Measurements from ENCODE around the gene CNGA3.
"Not testable (repeated sequence)": the region's sequence is repeated elsewhere in the genome, so short reads cannot be mapped to it uniquely, and the experiment has no call there.

Gene CNGA3

GRCh38 chr2:98405301-98405700 is 59.0 kb downstream of the CNGA3 start:
- no peak for DNase-seq

- no peak for DNase-seq
Observed at GRCh38 chr2:98408155-98408554, 61.9 kb downstream of the CNGA3 start.

- DNase-seq, result peak; percentile 78 to 89 (median 86)
Observed at GRCh38 chr2:98412751-98413458, 66.6 kb downstream of the CNGA3 start.

GRCh38 chr2:98414246-98414645 is 68.0 kb downstream of the CNGA3 start:
- DNase-seq, result not testable (repeated sequence)

- not testable (repeated sequence) for DNase-seq
Observed at GRCh38 chr2:98415719-98416248, 69.5 kb downstream of the CNGA3 start.

GRCh38 chr2:98416383-98417159 is 70.3 kb downstream of the CNGA3 start:
- no peak for DNase-seq

- no peak for DNase-seq
Observed at GRCh38 chr2:98419544-98419943, 73.3 kb downstream of the CNGA3 start.

- DNase-seq, result peak in 2 of 3 donors; percentile 49 to 70
Observed at GRCh38 chr2:98419977-98420725, 73.9 kb downstream of the CNGA3 start.

- DNase-seq, result no peak
Observed at GRCh38 chr2:98422449-98422848, 76.2 kb downstream of the CNGA3 start.

- no peak for DNase-seq
Observed at GRCh38 chr2:98426771-98427170, 80.5 kb downstream of the CNGA3 start.

- no peak for DNase-seq
Observed at GRCh38 chr2:98432145-98432544, 85.9 kb downstream of the CNGA3 start.

- DNase-seq, result no peak
Observed at GRCh38 chr2:98433363-98433964, 87.2 kb downstream of the CNGA3 start.

GRCh38 chr2:98434492-98434891 is 88.2 kb downstream of the CNGA3 start:
- no peak for DNase-seq

GRCh38 chr2:98435670-98436069 is 89.4 kb downstream of the CNGA3 start:
- not testable (repeated sequence) for DNase-seq

- no peak for DNase-seq
Observed at GRCh38 chr2:98436734-98437133, 90.5 kb downstream of the CNGA3 start.

- DNase-seq, result peak in 1 of 3 donors; percentile 37
Observed at GRCh38 chr2:98438190-98439133, 92.2 kb downstream of the CNGA3 start.

GRCh38 chr2:98441706-98442450 is 95.6 kb downstream of the CNGA3 start:
- DNase-seq, result no peak

GRCh38 chr2:98442488-98442887 is 96.2 kb downstream of the CNGA3 start:
- no peak for DNase-seq

GRCh38 chr2:98444436-98445176 is 98.3 kb downstream of the CNGA3 start, which contains the start of gene INPP4A:
Gene INPP4A (plus strand): TSS chr2:98444858. CDS start chr2:98520049, 75,191 bp downstream.
- DNase-seq, result peak; percentile 75 to 90 (median 83)

- peak in 1 of 3 donors; percentile 43 for DNase-seq
Observed at GRCh38 chr2:98445177-98445682, 99.0 kb downstream of the CNGA3 start.

Measured in suppressor macrophage treated with lipopolysaccharide for 1 hour (primary cell).